OCI-LY3 (cell line): ENCODE results near the gene ZNG1C.
"Not testable (repeated sequence)": the region's sequence is repeated elsewhere in the genome, so short reads cannot be mapped to it uniquely, and the experiment has no call there.

Source experiments
- CTCF ChIP-seq: fragments of 200-600, 300-600 bp; sonication (generic); IDR thresholded peaks from 2 replicates; pipeline ENCODE4 v1.5.1; 2014; ENCODE audit warnings: antibody characterized with exemption, low read length, low read depth
- EZH2phosphoT487 ChIP-seq: fragments of 200-600 bp; shearing (Covaris generic); IDR thresholded peaks from 2 replicates; pipeline ENCODE4 v1.6.1; 2018; ENCODE audit warnings: antibody characterized with exemption, mixed run types, low read depth

GRCh38 chr9:68318209-68318608, 76.4 kb downstream of the ZNG1C start:
- not testable (repeated sequence) for TF ChIP-seq CTCF, EZH2phosphoT487
